ENCODE results near the gene TCF21.

TCF21 gene

DNA sequence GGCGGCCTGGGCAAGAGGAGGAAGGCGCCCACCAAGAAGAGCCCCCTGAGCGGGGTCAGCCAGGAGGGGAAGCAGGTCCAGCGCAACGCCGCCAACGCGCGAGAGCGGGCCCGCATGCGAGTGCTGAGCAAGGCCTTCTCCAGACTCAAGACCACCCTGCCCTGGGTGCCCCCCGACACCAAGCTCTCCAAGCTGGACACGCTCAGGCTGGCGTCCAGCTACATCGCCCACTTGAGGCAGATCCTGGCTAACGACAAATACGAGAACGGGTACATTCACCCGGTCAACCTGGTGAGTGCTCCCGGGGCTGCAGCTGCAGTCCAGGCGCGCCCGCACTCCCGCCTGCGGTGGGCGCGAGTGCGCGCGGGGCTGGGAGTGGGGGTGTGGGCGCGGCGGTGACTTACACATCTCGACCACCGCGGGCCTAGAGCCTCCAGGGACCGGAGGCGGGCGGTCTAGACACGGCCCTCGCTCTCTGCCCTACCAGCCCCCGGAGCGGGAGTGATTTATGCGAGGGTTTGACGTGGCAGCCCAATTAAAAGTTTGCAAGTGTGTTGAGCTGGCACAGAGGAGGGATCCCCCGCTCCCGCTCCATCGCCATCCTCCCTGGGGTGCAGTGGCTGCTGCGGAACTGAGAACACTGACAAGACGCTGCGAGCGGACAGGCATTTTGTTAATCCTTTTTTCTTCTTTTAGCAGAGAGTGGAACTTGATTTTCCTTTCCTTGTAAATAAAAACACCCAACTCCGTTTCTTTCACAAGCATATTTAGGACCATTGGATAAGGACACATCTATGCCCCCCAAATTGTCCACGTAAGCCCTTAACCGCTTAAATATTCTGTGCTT lies 867 bp downstream of the TCF21 start:
- DNase-seq (ENCODE audit: low read depth), result no peak

DNA sequence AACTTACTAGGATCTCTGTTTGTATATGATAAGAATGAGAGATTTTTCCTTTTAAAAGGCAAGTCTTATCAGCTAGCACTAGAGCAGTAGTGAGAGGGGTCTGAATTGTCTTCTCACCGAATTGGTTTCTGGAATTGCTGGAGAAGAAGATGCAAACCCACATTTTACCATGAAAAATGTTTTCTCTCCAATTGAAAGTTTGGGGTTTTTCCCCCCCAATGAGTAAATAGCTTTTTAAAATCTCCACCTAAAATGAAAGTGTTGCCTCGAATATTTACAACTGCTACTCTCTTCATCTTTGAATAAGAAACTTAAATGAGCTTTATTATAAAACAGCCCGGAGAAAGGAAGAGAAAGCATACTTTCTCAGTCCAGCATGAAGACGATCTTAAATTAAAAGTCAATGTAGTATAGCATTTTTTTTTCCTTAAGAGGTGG lies 1.8 kb downstream of the TCF21 start:
- DNase-seq (ENCODE audit: low read depth), result peak; percentile 5

GRCh38 chr6:133891149-133891926 lies 2.4 kb downstream of the TCF21 start:
- peak; percentile 21 for DNase-seq (ENCODE audit: low read depth)

GRCh38 chr6:133891927-133892812 lies 3.3 kb downstream of the TCF21 start:
- no peak for DNase-seq (ENCODE audit: low read depth)

- no peak for DNase-seq (ENCODE audit: low read depth)
Observed at GRCh38 chr6:133892813-133893691, 4.1 kb downstream of the TCF21 start.

DNA sequence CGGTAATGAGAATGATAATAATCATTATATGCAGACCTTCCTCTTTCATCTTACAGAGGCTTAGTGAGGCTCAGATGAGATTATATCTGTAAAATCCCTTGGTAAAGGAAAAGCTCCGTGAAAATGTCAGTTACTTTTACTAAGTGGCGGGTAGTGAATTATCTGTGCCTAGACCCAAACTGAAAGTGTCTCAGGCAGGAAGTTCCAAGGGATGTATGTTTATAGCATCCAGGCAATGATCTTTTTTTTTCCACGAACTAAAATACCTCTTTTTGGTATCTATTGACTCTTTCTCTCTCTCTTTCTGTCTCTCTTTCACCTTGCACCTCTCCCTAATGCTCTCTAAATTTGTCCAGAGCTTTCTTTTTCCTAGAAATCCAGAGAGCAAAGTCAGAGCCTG lies 5.0 kb downstream of the TCF21 start:
- no peak for DNase-seq (ENCODE audit: low read depth)

GRCh38 chr6:133894369-133894768 lies 5.5 kb downstream of the TCF21 start:
- DNase-seq (ENCODE audit: low read depth), result no peak

- DNase-seq (ENCODE audit: low read depth), result no peak
Observed at GRCh38 chr6:133894795-133895358, 6.0 kb downstream of the TCF21 start.

GRCh38 chr6:133895573-133896343 lies 6.8 kb downstream of the TCF21 start:
- peak; percentile 13 for DNase-seq (ENCODE audit: low read depth)

GRCh38 chr6:133896344-133896721 lies 7.4 kb downstream of the TCF21 start:
- DNase-seq (ENCODE audit: low read depth), result no peak

DNA sequence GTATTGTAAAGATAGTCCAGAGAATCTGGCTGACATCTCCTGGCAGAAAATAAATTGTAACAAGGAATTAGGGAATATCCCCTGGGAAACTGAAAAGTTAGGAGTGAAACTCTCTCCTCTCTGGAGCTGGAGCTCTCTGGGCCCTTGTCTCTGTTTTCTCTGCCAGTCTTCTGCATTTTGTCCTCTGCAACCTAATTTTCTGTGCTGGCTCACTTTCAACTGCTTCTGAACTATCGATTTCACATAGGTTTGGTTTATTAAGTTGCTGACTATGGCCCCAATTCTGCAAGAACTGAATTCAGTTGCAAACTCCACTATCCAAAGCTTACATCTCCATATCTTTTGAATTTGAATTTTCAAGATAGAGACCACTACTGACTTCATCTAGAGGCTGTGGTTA lies 9.3 kb downstream of the TCF21 start:
- no peak for DNase-seq (ENCODE audit: low read depth)

DNA sequence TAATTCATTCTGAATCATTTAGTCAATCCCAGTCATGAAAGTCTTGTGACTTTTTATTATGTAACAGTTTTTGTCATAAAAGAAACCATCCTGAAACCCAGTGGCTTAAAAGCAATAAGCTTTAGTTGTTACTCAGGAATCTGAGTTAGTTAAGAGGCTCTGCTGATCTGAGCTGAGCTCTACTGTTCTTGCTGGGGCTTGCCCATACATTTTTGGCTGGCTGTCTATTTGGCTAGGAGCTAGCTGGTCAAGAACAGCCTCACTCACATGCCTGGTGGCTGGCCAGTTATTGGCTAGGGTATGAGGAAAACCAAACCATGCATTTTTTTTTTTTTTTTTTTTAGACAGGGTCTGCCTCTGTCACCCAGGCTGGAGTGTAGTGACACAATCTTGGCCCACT lies 10.6 kb downstream of the TCF21 start:
- no peak for DNase-seq (ENCODE audit: low read depth)

GRCh38 chr6:133903855-133904254 lies 14.9 kb downstream of the TCF21 start:
- DNase-seq (ENCODE audit: low read depth), result no peak

GRCh38 chr6:133906050-133906449 lies 17.1 kb downstream of the TCF21 start:
- DNase-seq (ENCODE audit: low read depth), result no peak

DNA sequence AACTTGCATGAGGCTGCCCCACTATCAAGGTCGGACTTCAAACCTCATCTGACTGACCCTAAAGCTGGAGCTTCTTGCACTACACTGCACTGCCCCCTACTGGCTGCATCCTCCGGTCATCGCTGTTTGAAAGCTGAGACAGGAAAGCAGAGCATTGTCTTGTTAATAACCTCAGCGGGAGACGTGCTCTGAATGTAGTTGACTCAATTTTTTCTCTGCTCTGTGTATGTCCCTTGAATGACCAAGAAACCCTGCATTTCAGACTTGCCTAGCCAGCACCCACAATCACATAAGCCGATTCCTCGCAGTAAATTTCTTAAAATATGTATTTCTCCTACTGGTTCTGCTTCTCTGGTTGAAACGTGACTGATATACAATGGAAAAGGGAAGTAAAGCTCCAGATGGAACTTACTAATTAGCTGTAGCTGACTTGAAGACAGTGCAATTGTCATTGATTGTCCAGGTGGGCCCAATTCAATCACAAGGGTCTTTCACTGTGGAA lies 27.8 kb downstream of the TCF21 start:
- peak; percentile 83 for DNase-seq (ENCODE audit: low read depth)

DNA sequence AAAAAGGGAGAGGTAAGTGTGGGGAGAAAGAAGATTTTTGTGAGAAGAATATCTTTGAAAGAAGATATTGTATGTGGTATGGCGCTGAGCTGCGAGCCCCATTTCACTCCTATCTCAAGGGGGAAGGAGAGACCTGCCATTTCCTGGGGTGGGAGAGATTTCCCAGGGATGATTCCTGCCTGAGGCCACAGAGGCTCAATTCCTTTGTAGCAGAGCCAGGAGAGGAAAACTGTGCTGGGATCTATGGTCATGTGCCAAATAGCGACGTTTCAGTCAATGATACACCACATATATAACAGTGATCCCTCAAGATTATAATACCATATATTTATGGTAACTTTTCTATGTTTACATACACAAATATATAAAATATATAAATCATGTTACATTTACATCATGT lies 28.9 kb downstream of the TCF21 start:
- no peak for DNase-seq (ENCODE audit: low read depth)

- peak; percentile 19 for DNase-seq (ENCODE audit: low read depth)
Observed at GRCh38 chr6:133918208-133918930, 29.5 kb downstream of the TCF21 start.

DNA sequence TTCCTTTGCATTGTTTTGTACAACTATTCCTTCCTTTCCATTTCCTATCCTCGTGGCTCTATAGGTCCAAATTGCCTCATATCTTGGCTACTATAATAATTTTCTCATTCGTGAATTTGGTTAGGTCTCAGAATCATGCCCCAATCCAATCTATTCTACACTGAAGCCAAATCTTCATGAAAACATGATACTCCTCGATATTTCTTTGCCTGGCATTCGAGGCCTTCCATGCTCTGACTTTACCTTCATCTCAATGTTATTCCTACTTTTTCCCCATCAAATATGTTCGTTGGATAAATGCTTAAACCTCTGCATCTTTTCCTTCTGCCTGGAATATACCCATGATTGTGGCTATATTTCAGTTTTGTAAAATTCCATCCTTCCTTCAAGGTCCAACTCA lies 30.4 kb downstream of the TCF21 start:
- no peak for DNase-seq (ENCODE audit: low read depth)

GRCh38 chr6:133921249-133921859 lies 32.4 kb downstream of the TCF21 start:
- peak; percentile 79 for DNase-seq (ENCODE audit: low read depth)

Data from EH (cell line).